GM19035 (cell line): ENCODE measurements around the gene TUBA1A.
"Not testable (repeated sequence)": the region's sequence is repeated elsewhere in the genome, so short reads cannot be mapped to it uniquely, and the experiment has no call there.

ENCODE experiments used
- ATAC-seq: cut with Tn5 transposase; IDR thresholded peaks from one replicate; pipeline ENCODE4 v1.9.1; 2021; ENCODE audit not compliant: unreplicated experiment

TUBA1A gene

DNA sequence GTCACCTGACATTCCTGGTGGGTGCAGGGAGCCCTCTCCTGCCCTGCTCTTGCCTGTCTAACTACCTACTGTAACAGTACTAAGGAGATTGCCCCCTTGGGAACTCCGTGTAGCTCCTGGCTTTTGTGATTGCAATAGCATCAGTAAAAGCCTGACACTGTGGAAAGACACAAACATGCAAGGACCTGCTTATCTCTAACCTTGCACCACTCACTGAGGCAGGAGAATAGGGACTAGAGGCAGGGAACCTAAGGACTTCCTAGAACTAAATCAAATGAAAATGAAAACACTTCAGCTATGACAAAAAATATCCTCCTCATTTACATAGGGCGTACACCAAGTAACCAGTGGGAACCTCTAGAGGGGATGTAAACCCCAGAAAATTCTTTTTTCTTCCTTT is 28.5 kb downstream of the TUBA1A start:
- ATAC-seq = peak; percentile 65

DNA sequence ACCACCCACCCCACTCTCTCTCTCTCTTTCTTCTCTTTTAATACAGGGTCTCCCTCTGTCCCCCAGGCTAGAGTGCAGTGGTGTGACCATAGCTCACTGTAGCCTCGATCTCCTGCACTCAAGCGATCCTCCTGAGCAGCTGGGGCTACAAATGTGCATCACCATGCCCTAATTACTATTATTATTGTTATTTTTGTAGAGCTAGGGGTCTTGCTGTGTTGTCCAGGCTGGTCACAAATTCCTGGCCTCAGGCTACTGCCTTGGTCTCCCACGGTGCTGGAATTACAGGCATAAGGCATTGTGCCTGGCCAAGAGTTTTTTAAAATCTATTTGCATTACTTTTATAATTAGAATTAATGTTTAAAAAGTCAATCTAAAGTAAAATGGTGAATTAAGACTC is 34.7 kb downstream of the TUBA1A start:
- no peak for ATAC-seq

DNA sequence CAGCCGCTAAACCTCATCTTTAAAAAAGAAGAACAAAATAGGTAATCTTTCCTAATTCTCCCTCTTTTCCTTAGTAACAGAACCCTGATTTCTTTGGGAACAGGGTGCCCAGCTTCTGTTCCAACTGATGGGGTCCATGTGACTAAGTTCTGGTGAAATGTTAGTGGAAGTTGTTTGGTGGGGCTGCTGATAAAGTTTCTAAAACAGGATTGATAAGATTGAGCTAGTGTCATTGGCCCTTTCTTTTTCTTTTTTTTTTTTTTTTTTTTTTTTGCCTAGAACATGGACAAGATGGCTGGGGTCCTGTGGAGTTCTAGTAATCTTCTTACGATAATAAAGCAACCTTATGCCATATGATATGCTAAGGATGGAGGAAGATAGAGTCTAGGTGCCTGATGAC is 41.5 kb downstream of the TUBA1A start:
- ATAC-seq = no peak

- no peak for ATAC-seq
These were observed 42.5 kb downstream of the TUBA1A start for GRCh38 chr12:49146406-49146805.

- no peak for ATAC-seq
These were observed 44.5 kb downstream of the TUBA1A start for GRCh38 chr12:49144384-49144783.

- no peak for ATAC-seq
These were observed 49.9 kb downstream of the TUBA1A start for GRCh38 chr12:49138999-49139398.

GRCh38 chr12:49138587-49138986 is 50.3 kb downstream of the TUBA1A start:
- no peak for ATAC-seq

DNA sequence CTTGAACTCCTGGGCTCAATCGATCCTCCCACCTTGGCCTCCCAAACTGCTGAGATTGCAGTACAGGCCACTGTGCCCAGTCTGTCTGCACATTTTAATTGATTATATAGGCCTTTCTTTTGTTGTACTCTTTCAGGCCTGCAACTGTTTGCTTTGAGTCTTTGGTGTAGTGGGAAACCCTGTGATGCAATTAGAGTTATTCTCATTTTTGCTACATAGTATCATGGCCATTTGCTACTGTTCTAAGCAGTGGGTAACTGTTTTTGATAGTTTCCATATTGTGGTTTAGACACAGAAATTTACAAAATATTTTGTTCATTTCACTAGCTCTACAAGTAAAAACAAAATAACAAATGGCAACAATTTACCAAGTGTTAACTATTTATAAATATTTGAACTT is 51.4 kb downstream of the TUBA1A start:
- no peak for ATAC-seq

DNA sequence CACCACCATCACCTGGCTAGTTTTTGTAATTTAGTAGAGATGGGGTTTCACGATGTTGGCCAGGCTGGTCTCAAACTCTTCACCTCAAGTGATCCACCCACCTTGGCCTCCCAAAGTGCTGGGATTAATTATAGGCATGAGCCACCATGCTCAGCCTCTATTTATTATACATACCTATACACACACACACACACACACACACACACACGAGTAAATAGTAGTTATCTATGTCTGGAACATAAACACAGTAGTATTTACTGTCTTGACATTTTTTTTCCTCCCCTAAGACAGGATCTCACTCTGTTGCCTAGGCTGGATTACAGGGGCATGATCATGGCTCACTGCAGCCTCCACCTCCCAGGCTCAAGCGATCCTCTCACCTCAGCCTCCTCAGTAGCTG is 51.9 kb downstream of the TUBA1A start:
- ATAC-seq = not testable (repeated sequence)
